NCI-H146 (cell line): ENCODE measurements around the gene MRC1.

Experiments used
- DNase-seq: peaks from one replicate; lab custom pipeline; 2025; lab: John Stamatoyannopoulos, UW

Gene MRC1

DNA sequence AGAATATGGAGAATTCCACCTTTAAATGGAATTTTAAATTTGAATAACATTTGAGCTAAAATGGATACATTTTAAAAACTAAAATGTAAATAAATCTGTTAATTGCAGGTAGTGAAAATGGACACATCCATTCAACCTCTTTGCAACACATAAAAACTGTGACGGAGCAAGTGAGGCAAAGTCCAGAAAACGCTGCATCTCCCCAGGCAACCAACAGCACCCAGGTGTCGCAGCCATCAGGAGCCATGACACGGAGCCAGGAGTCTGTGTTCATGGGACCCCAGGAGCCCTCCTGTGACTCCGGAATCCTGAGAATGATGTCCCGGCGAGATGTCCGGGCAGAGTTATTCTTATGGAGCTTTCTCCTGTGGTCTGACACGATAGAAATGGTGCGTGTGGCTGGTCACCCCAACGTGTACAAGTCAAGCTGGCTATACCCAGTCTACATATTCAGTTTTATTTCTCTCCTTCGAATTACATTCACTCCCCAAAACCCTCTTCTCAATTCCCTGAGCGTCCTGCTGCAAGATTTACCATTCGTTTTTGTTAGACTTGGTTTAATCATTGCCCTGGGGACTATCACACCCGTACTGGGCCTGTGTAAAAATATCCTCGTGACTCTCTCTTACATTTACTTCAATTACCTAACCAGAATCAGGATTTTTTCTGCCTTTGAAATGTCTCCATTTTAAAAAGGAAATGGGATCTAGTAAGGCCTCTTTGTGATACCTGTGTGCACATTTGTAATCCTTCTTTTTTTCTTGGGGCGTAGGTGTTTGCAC is 13.1 kb upstream of the MRC1 start:
- DNase-seq = no peak

DNA sequence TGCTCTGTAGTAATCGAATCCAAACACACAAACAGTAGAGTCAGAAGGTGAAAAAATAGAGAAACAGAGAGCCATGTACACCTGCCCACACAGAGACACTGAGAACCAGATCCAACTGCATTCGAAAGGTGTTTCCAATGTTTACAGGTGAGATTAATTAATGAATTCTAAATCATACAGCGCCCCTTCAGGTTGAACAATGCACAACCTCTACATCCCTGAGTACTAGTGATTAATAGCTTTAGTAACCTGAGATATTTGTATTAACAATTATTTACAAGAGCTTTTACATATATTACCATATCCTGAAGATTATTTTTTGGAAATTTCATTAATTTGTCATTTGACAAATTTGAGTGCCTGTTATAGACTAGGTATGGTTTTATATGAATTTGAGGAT is 7.6 kb upstream of the MRC1 start:
- DNase-seq = no peak

DNA sequence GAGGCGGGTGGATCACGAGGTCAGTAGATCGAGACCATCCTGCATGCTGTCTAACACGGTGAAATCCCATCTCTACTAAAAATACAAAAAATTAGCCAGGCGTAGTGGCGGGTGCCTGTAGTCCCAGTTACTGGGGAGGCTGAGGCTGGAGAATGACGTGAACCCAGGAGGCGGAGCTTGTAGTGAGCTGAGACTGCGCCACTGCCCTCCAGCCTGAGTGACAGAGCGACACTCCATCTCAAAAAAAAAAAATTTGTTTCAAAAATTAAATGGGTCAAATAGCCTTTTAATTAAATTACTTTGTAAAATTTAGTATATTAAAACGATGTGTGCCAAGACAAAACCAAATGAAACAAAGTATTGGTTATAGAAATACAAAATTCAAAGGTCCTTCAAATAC is 6.8 kb upstream of the MRC1 start:
- DNase-seq = no peak

DNA sequence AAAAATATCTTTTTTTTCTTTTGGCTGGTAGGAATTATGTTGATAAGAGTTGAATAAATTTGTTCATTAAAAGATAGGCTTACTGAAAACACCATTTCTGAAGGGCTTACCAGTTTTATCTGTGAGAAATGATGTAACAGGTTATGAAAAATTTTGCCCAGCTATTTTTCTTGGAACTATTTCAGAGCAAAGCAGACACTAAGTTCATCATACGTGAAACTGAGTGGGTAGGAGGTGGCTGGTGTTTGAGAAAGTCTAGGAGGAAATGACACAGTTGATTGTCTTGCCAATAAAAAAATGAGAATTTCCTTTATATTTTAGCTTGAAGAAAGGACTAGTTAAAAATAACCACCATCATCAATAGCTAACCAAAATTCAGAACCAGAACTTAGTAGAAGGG is 6.2 kb upstream of the MRC1 start:
- DNase-seq = no peak

DNA sequence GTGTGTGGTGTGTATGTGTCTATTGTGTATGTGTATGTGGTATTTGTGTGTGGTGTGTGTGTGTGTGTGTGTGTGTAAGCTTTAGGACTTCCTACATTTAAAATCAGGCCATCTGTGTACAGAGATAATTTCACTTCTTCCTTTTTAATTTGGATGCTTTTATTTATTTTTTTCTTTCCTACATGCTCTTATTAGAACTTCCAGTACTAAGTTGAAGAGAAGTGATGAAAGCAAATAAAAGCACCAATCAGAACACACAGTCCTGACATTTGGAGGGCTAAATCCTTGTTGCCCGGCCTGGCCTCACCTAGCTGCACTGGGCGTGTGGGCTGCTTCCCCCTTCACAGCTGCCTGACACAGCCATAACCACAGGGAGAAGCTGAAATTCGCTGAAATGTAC is 3.8 kb upstream of the MRC1 start:
- no peak for DNase-seq

DNA sequence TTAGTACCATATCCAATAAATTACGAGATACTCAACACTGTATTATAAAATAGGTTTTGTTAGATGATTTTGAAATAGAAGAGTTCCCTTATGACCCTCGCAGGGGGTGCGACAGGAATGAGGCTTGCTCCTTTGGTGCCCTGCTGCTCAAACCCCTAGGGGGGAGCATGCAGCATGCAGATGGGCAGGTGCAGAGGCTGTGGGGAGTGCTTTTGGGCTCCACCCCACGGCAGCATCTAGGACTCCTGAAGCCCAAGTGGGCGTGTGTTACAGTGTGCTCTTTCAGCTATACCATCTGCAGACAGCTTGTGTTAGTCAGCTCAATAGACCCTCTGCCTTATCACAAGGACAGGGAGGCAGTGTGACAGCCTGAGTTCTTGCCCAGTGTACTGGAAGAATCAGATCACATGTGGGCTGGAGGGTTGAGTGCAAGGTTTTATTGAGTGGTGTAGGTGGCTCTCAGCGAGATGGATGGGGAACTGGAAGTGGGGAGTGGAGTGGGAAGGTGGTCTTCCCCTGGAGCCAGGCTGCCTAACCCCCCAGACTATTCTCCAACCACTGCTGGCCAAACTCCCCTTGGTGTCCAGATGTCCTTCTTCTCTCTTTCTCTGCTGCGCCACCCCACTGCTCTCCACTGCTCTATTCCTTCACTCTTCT is 3.1 kb upstream of the MRC1 start:
- no peak for DNase-seq

DNA sequence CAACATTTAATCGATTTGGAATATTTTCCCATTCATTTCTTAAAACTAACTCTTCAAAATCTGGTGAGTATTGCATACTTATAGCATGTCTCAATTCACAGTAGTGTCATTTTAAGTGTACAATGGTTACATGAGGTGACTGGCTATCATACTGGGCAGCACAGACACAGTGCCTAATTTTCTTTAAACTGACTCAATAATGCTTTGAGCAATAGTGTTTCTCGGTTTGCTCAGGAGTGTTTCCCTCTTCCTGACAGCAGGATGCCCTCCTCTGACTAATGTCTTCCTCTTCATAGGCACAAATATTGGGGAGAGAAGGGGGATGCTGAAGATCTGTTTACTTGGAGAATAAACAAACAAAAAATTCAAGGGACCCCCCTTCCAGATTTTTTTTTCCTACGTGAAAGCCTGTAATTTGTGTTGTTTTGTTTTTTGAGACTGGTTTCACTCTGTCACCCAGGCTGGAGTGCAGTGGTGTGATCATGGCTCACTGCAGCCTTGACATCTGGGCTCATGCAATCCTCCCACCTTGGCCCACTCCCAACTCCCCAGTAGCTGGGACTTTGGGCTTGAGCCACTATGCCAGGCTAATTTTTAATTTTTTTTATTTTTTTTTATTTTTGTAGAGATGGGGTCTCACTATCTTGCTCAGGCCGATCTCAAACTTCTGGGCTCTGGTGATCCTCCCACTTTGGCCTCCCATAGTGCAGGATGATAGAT is 2.2 kb downstream of the MRC1 start:
- no peak for DNase-seq

DNA sequence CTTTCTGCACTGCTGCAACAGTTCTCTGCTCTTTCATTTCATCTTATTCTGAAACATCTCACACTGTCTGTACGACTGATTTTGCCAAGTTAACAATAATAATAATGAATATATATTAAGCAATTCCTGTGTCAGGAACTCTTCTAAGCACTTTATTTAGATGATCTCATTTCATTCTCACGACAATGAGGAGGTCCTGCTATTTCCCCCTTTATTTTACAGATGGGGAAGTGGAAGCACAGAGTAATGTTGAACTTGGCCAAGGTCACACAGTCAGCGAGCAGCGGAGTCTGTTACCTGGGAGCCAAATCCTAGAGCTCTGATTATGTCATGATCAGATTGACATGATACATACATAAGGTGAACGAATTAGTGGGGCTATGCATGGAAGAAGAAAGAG is 5.8 kb downstream of the MRC1 start:
- DNase-seq = no peak

DNA sequence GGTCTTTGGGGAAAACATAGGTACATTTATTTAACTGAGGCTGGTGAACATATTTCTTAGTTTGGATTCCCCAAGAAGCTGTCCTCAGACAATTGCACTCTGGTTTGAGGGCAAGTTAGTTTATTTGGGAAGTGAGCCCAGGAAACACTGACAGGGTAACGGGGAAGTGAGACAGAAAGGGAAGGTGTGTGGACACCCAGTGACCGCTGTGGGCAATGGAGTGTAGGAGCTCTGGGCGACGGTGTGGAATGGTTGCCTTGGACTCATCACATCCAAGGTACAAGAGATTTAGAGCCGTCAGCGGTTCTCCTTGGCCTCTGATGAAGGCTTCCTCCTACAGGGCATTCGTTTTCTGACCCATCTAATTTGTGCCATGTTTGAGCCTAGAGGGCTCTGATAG is 7.1 kb downstream of the MRC1 start:
- DNase-seq = no peak

DNA sequence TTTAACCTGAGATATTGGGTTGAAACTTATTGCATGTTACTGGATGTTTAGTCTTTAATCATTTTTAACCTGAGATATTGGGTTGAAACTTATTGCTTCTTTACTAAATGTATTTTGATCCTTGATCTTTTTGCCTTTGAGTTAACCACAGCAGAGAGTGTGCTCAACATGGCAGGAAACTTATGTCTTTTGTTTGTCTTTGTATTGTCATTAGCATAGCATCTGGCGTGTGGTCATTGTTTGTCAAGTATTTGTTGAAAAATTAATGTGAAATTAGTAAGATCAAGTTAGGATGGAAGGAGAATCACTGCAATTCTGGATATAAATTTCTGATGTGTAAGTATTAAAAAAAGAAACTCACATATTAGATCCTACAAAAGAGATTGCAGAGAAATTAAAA is 8.2 kb downstream of the MRC1 start:
- DNase-seq = no peak

DNA sequence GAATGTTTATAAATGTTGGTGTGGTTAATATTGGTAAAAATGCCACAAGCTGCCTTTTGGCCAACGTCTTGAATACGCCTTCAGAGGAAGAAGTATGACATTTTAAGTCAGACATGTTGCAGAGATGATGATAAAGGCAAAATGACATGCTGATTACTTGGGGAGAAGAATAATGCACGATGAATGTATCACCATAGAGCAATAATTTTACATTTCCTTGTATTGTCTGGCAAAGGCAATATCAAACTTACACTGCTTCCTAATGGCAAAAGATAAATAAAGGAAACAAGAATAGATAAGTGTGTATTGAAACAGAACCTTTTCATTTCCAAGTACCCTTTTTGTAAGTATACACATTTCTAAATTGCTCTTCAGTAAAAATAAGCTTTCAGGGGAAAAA is 8.6 kb downstream of the MRC1 start:
- DNase-seq = no peak

DNA sequence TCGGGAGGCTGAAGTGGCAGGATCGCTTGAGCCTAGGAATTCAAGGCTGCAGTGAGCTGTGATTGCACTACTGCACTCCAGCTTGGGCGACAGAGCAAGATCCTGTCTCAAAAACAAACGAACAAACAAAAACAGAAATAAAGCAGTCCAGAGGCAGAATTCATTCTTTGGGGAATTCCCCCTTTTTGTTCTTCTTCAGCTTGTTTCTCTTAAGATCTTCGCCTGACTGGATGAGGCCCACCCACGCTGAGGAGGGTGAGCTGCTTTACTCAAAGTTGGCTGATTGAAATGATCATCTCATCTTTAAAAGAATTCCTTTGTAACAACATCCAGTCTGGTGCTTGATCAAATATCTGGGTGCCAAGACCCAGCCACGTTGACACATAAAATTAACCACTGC is 10.7 kb downstream of the MRC1 start:
- DNase-seq = no peak

DNA sequence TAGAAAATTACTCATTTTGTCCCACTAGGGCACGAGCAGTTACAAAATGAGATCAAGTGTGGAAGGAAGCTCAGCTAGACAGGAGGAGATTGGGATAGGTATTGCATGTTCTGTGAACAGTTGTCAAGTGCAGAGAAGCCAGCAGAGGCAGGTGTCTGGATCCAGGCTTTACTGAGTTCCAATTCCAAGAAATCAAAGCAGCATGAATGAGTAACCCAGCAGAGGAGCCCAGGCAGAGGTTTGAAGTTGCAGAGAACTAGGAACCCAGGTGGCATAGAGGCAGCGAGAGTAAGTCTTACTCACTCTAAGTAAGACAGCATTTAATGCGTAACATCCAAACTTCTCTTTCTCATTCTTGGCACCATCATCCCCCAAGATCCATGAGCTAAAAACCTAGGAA is 11.8 kb downstream of the MRC1 start:
- DNase-seq = no peak

DNA sequence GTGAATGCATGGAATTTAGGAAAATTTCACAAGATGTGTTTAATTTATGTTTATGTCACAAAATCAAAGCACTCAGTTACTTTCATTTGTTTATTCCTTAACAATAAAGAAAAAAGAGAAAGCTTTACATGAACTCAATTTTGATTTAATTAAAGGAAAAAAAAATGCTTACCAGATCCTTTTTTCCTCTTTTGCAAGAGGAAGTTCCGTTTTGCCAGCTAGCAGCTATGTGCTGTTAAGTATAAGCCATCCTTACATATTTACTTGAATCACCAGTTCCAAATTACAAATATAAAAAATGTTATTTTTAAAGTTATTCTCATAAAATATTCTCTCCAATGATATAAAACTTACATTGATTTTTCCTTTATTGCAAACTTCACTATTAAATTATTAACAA is 12.7 kb downstream of the MRC1 start:
- DNase-seq = no peak

DNA sequence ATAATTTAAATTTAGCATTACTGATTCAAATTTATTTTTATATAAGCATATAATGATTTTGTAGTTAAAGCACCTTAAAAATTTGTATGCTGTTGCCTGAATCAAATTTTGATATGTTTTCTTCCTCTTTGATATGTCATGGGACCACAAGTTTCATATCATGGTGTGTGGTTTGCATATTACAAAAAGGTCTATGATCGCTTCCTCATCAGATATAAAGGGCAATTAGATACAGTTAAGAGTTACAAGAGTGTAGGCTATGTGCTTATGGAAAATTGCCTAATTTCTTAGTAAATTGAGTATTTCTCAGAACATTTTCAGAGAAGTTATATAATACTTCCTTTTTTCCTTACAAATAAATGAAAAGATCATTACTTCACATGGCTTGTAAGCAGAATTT is 22.2 kb downstream of the MRC1 start:
- DNase-seq = no peak

DNA sequence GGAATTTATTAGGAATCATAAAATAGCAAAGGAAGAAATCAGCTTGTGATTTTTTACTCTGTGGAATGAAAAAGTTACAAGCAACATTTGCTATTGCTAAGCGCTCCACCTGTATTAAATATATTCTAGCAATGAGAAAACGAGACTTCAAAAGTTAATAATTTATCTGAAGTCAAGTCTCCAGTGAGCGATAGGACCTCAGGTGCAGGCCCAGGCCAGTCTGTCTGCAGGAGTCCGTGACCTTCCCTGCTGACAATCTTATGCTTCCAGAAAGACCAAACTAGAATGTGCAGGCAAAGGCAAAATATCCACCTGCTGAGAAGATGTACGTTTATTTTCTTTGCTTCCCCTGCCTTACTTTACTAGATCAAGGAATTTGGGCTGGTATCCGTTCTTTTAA is 22.7 kb downstream of the MRC1 start:
- no peak for DNase-seq

DNA sequence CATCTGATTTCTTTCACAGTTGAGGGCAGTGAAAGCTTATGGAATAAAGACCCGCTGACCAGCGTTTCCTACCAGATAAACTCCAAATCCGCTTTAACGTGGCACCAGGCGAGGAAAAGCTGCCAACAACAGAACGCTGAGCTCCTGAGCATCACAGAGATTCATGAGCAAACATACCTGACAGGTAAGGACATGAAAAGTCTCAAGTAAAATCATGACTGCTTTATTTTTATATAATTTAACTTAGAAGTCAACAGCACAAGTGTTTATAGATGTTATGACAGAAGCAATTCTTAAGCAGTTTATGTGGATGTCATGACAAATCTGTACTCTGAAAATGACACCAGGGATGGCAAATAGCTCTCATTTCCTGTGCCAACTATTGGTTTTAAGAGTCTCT is 24.5 kb downstream of the MRC1 start:
- no peak for DNase-seq

DNA sequence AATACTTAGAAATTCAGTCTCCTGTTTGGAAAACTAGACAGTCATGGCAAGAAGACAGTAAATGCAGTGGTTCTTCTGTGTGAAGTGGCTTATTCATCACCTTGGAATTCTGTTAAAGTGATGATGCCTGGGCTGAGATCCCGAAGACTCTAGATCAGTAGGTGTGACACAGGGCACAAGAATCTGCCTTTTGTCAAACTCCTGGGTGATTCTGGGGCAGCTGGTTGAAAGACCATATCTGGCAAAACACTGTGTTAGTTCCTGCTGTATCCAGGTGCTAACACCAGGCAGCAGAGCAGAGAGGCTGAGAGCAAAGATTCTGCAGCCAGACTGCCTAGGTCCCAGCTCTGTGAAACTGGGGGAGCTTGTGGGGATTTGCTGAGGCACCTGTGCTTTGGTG is 26.5 kb downstream of the MRC1 start:
- DNase-seq = no peak

DNA sequence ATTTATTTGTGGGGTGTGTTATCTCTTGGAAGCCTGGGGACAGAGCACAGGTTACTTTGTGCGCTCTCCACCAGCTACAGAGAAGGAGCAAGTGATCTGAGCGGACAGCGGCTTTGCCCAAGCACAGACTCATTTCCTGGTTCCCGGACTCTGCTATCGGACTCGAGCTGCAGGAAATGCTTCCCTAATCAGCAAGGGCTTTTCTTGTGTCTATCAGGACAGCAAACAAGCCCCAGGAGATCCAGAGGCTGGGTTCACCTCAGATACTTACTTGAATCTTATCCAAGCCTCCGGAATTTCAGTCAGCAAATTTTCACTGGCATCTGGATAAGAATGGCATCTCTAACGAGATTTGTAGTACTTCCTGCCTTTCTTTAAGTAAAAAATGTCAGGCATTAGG is 27.8 kb downstream of the MRC1 start:
- no peak for DNase-seq

DNA sequence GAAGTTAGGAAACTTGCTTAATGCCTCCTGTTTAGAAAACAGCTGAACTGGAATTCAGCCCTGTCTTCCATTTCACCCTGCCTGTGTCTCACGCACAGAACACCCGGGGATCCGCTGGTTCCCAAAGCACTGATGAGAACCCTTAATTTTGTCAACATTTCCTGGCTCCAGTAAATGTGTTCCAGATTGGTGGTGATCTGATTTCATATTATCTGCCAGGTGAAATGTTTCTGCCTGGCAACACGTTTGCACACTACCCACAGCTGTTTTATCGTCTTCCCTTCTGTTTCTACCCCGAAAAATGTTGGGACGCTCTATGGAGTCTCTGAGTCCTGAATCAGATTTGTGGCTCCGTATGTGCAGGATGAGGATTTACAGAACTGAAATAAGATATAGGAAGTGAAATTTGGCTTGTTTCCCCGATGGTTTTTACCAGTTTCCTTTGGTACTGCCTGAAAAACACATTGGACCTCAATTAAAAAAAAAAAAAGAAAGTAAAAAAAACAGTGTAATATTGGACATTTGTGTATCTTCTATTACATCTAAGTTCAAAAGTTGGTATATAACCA is 29.0 kb downstream of the MRC1 start:
- no peak for DNase-seq

DNA sequence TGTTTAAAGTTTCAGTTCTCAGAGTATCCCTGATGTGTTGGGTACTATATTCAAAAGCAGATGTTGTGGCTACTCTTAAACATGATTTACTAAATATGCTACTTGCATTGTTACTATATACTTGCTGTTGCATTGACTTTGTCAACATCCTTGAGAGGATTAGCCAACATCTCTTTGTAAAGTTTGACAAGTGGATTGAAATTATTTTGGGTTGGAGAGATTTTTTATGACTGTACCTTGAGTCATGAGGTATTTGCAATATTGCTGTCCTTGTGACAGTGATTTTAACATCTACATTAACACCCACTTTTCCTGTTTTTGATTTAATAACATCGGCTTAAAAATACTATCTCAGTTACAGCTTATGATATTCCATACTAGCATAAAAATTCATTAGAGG is 31.9 kb downstream of the MRC1 start:
- DNase-seq = no peak

DNA sequence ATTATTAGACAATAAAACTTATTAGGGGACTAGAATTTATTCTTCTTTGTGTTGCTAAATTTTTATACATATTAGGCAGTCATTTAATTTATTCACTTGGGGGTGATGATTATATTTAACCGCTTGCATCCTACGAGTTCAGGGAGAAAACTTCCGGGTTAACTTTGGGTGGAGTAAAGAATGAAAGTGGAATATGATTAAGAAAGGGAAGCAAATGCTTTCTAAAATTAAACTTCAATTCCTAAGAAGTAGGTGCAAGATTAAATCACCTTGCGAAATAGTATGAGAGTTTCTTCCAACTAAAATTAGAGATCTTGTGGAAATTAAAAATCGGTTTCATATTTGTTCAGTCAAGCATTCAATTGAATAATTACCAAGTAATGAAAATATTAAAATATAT is 33.5 kb downstream of the MRC1 start:
- DNase-seq = no peak
